ENCODE measurements around the gene ADGRG6. TPM values are rescaled to one million over a fixed set of nuclear protein-coding genes. Genes with fewer than 3 reads are reported as not detected.

The ADGRG6 gene
- total and polyA plus RNA-seq, 2 of the 8 experiments (the other 6 are each of a cell fraction or from before 2014, with no cell fraction given): 1.1 to 6.2 TPM

DNA sequence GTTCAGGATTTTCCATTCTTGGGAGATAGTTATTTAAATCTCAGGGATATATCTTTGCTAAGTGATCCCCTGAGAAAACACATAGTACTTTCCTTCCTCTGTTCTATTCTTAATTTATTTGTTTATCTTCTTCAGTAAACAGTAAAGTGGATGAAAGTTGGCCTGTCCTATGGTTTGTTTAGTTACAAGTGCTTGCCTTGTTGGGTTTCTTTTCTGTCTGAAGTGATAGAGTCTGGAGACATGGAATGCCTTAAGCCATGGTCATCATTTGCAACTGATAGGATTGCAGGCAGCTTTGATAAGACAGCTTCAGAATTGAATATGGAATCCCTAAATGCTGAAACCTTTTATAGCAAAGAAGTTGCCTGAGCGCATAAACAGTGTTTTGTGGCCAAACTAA, 4.9 kb downstream of the ADGRG6 start (continued):
- TF ChIP-seq, protein P1, sequence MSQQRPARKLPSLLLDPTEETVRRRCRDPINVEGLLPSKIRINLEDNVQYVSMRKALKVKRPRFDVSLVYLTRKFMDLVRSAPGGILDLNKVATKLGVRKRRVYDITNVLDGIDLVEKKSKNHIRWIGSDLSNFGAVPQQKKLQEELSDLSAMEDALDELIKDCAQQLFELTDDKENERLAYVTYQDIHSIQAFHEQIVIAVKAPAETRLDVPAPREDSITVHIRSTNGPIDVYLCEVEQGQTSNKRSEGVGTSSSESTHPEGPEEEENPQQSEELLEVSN (IDR thresholded peaks at IDR 0.05): no peak
- TF ChIP-seq CBX8 (IDR thresholded peaks at IDR 0.05; ENCODE audit: borderline replicate concordance, low read depth, low read length): no peak
- TF ChIP-seq CHD7 (IDR thresholded peaks at IDR 0.05; ENCODE audit: insufficient replicate concordance, low read length): no peak
- no peak for TF ChIP-seq SUZ12 (IDR thresholded peaks at IDR 0.05; ENCODE audit: low read length)
- TF ChIP-seq NANOG (IDR thresholded peaks at IDR 0.05; ENCODE audit: insufficient read depth, low read depth, low read length, poor library complexity, severe bottlenecking): no peak
- TF ChIP-seq ASH2L (IDR thresholded peaks at IDR 0.05; ENCODE audit: low read length): no peak
- TF ChIP-seq HDAC2 (IDR thresholded peaks at IDR 0.05; ENCODE audit: borderline replicate concordance in 1 of 2, low read depth in 2 of 2, low read length in 2 of 2): no peak
- TF ChIP-seq EGR1 (IDR thresholded peaks at IDR 0.05; ENCODE audit: borderline replicate concordance, low read depth, low read length): no peak

All from H1 (cell line).